GM19324 (cell line): ENCODE results near the gene CCDC106.

Source experiments
- ATAC-seq: cut with Tn5 transposase; IDR thresholded peaks from one replicate; pipeline ENCODE4 v1.9.1; 2021; ENCODE audit warnings: mild to moderate bottlenecking, moderate library complexity; ENCODE audit not compliant: unreplicated experiment, low FRiP score

Gene CCDC106

DNA sequence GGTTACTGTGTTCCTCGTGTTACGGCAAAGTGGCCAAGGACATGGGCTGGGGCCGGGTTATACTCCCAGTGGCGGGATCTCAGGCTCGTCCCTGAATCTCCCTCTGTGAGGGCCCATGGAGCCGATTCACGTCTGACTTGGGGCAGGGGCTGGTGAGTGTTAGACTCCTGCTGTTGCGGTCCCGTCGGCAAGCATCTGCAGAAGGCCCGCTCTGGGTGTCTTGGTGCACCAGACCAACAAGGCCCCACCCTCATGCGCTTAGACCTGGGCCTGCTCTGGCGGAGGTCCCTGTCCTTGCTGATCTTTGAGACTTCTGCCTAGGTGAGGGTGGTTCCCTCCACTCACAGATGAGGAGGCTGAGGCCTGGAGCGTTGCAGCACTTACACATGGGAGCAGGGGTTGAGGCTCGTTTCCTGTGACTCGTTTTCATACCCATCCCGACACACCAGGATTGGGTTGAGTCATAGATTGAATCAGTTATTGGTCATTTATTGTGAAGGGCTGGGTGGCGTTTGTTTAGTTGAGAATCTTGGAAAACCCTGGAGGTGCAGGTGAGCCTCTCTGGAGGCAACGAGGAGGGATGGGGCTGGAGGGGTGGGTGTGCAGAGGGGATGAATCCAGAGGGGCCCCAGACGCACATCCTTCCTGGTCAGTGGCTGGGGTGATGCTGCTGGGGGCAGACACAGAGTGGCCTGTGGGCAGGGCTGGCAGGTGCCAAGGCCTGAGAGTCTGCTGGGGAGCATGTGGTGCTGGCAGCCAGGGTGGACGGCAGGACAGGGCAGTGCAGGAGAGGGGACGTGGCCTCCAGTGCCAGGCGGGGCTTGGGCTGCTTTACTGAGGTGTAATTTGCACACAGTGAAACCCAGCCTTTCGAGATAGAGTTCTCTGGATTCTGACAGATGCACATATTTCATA is 31.6 kb downstream of the CCDC106 start:
- ATAC-seq = no peak

- ATAC-seq = no peak
Observed at GRCh38 chr19:55680339-55681130, 32.5 kb downstream of the CCDC106 start.

DNA sequence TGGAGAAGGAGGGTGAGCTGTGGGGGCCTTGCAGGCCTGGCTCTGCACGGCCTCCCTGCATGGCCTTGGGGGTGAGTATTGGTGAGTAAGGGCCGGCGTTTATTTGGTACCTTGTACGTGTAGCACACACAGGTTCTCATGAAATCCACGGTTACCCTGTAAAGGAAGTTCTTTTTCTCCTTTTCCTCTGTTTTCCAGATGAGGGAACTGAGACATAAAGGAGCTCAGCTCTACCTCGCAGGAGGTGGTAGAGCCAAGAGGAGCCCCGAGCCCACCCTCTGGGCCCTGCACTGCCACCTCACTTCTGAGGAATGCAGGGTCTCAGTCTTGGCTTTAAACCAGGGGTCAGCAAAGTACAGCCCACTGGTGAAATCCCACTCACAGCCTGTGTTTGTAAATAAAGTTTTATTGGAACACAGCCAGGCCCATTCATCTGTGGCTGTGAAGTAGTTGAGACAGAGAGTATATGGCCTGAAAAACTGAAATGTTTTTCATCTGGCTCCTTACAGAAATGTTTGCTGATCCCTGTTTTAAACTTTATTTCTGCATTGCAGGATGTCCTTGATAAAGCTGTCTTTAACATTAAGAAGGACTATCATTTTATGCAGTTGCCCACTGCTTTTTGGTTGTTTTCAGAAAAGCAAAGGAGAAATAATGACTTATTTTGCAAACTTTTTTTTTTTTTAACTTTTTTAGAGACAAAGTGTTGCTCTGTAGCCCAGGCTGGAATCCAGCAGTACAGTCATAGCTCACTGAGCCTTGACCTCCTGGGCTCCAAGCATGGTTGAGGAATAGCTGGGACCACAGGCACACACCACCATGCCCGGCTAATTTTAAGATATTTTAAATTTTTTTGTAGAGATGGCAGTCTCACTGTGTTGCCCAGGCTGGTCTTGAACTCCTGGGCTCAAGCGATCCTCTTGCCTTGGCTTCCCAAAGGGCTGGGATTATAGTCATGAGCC is 33.4 kb downstream of the CCDC106 start:
- ATAC-seq = no peak

- no peak for ATAC-seq
Observed at GRCh38 chr19:55683449-55684261, 35.6 kb downstream of the CCDC106 start.

DNA sequence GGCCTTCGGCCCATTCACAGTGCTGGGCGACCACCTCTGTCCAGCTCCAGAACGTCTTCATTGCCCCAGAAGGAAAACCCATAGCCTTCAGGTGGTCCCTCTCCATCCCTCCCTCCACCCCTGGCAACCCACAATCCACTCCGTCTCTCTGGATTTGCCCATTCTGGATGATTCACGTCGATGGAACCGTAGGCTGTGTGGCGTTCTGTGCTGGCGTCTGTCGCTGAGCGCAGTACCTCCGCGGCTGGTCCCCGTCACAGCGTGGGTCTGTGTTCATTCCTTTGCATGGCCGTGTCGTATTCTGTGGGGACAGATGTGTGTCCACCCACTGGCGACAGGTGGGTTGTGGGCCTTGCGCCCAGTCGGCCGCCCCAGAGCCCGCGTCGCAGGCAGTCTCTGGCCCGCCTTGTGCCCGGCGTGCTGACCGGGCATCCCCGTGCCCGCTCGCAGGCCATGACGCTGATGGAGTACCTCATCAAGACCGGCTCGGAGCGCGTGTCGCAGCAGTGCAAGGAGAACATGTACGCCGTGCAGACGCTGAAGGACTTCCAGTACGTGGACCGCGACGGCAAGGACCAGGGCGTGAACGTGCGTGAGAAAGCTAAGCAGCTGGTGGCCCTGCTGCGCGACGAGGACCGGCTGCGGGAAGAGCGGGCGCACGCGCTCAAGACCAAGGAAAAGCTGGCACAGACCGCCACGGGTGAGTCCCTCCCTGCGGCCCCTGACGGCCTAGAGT is 37.1 kb downstream of the CCDC106 start:
- no peak for ATAC-seq

DNA sequence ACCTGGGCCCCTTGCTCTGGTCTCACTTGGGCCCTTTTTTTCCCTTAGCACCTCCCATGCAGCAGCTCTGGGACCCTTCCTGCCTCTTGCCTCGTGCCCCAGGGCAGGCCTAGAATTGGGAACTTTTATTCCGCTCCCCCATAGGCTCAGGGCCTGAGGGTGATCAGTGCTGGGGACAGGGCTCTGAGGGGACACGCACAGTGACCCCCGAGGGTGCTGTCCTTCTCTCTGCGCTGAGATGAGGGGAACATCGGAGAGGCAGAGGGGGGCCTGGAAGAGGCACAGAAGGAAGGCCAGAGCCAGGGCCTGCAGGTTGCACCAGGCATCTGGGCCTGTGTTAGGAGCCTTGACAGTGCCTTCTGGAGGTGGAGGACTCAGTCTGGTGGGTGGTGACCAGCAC is 37.8 kb downstream of the CCDC106 start:
- no peak for ATAC-seq

GRCh38 chr19:55686311-55687050 is 38.5 kb downstream of the CCDC106 start:
- no peak for ATAC-seq

DNA sequence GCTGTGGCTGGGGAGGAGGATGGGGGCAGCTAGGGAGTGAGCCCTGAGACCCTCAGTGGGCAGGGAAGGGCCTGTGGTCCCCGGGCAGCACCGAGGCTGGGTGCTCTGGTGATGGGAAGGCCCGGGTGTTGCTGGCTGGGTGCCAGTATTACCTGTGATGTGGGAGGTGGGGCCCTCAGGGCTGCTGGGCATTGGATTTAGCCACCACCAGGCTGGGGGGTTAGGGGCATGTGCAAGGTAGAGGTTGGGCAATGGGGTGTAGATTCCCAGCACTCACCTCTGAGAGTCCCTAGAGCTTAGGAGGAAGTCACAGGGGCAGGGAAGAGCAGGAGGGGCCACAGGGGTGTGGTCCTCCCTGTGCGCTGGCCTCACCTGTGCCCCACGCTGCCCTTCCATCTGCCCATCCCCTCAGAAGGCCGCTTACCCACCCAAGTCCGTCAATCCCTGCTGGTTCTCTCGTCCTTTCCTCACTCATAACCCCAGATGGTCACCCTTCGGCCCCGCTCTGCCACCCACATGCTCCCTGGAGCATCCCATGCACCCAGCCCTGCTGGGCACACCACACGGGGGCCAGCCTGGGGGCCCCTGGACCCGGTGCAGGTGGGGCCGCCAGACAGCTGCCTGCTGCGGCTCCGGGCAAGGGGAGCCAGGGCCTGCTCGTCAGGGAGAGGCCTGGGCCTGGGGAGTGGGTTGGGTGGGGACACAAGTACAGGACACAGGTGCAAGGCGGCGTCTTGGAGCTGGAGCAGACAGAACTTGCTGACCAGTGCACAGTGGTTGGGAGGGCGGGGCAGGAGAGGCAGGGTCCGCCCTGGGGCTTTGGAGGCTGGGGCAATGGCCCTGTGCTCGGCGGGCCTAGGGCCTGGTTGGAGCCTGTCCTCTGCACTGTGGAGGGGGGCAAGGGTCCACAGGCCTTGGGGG is 39.5 kb downstream of the CCDC106 start:
- ATAC-seq = no peak

DNA sequence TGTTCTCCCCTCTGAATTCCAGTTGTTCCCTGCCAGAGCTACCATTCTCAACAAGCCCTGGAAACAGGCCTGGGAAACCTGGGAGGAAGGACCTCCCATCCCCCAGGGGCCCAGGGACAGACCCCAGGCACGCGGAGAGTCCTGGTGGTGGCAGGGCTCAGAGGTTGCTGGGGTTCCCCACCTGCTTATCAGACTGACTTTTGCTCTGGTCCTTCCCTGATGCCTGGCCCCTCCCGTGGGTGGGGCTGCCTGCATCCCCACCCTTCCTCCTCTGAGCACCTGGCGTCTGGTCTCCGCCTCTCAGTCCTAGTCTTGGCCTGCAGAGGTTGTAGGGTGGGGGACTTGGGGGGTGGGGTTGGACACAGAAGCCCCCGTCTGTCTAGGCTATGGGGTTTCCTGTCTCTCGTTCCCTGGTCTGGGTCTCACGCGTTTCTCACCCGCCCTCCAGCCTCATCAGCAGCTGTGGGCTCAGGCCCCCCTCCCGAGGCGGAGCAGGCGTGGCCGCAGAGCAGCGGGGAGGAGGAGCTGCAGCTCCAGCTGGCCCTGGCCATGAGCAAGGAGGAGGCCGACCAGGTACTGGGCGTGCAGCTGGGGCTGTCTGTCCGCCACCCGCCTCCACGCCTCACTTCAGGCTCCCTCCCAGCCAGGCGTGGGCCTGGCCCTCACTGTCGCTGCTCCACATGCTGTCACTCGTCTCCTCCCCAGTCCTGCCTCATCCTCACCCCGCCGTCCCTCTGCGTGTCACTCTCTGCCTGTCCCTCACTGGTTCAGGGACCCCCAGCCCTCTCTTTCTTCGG is 40.6 kb downstream of the CCDC106 start:
- ATAC-seq = no peak

DNA sequence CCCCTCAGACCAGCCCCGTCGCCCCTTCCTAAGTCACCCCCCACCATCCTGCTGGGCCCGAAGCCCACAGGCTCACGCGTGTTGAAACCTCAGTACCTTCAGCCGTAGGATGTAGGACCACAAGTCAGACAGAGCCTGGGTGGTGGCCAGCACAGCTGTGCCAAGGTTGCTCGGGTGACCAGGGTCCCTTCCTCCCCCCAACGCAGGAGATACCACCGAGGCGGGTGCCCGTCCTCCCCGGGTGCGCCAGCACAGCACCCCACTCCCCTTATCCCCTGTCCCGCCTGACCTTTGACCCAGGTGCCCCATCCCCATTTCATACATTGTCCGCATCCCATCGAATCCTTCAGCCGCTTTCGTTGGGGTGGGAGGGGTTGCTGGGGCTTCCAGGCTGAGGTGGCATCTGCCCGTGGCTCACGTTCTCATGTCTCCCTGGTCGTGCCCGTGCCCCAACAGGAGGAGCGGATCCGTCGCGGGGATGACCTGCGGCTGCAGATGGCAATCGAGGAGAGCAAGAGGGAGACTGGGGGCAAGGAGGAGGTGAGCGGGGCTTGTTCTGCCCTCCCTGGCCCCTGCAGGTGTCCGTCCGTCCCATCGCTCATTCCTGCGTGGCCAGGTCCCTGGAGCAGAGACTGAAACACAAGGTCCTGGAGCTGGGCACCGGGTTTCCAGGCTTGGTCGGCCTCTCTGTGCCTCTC is 41.5 kb downstream of the CCDC106 start:
- ATAC-seq = no peak

GRCh38 chr19:55690109-55690768 is 42.2 kb downstream of the CCDC106 start:
- ATAC-seq = no peak

DNA sequence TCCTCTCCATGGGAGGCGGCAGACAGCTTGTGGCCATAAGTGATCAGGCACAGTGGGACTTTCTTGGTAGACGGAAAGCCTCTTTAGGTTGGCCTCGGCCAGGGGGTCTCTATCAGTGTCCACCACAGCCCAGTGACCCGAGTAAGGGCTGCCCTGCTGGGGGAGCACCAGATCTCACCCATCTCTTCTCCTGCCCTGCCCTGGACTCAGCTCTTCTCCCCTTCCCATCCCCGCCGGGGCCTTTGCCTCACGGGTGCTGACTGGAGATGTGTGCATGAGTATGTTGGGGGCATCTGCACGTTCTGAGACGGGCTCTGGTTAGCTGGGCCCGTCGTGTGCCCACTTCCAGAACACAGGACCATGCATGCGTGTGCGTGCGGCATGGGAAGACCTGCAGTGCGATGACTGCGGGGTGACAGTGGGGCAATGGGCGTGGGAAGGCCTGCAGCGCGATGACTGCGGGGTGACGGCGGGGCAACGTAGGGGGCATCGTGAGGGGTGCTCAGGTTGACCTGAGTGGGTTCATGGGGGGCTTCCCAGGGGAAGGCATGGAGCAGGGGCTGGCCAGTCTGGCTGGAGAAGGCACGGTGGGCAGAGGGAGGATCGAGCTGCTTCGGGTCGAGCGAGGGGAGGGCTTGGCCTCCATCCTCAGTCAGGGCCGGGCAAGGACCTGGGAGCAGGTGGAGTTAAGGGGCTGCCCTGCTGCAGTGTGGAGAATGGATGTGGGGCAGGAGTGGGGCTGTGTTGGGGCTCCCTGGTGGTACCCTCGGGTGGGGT is 42.9 kb downstream of the CCDC106 start:
- no peak for ATAC-seq

- ATAC-seq = no peak
Observed at GRCh38 chr19:55691561-55692481, 43.8 kb downstream of the CCDC106 start.

GRCh38 chr19:55692681-55693081 is 44.7 kb downstream of the CCDC106 start:
- no peak for ATAC-seq
